Ammon's horn (tissue), 1 donor: ENCODE measurements around the gene DNAH7.
"Not testable (repeated sequence)": the region's sequence is repeated elsewhere in the genome, so short reads cannot be mapped to it uniquely, and the experiment has no call there.

Source experiments
- DNase-seq: peaks from one replicate; pipeline ENCODE4 v3.0.0-alpha.2; 2016; ENCODE audit warnings: low spot score

The DNAH7 gene

DNA sequence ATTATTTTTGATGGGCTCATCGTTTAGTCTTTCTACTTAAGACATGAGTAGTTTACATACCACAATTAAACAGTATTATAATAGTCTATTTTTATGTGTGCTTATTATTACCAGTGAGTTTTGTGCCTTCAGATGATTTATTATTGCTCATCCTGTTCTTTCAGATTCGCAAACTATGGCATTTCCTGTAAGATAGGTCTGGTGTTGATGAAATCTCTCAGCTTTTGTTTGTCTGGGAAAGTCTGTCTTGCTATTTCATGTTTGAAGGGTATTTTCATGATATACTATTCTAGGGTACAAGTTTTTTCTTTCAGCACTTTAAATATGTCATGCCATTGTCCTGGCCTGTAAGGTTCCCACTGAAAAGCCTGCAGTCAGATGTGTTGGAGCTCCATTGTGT is 101.3 kb downstream of the DNAH7 start:
- DNase-seq = no peak

DNA sequence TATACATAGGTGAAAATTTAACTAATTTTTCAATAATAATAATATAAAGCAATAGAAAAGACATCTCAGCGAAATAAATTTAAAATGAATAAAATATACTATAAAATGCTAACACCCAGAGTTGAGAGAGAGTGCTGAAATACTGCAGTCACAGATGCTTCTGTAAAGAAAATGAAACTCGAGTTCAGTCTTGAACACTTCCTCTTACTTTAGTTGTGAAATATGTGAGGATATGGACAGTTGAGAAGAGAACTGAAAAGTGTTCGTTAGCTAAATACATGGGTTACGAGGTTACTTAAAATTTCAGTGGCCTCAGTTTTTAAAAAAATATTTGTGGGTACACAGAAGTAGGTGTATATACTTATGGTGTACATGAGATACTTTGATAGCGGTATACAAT is 106.8 kb downstream of the DNAH7 start:
- DNase-seq = no peak

DNA sequence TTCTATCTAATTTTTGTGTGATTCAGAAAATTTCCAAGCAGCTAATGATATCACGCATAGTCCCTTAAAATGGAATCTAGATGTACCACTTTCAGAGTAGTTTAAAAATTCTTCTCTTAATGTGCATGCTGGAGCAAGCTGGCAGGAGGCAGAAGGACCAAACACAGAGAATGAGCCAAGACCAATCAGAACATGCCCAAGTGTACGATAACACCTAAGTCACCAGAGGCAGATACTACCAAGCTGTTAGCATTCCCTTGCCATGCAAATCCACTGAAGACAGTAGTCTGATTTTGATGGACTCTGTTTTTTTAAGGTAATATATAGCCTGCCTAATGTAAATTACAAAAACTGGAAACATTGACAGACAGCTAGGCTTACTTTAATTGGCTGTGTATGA is 109.3 kb downstream of the DNAH7 start:
- DNase-seq = no peak

DNA sequence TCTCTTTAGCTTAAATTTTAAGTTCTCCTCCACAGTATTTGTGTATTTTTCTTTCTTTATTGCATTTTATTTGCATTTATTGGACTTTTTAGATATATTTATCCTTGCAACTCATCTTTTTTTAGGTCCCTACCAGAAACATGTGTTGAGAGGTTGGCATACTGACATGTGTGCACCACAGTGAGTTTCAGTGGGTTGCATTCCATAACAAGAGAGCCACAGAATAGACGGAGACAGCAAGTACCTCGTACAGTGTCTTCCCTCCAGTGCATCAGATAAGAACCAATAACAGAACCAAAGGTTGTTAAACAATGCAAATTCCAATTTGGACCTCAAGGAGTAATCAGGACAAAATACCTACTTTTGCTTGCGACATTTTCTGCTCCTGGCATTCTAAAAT is 111.9 kb downstream of the DNAH7 start:
- DNase-seq = no peak

DNA sequence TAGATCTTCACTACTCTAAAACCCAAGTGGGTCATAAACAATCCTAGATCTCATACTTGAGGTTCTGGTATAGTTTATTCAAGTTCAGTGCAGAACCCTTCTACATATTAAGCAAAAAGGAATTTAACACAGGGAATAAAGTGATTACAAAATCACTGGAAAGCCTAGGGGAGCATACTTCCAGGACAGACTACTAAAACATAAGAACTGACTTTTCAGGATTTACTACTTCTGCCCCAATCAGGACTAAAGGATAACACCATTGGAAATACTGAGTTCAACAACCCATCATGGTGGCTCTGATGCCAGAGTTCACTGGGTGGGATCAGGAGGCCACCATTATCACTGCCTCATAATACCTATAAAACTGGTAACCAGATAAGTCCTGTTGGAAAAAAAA is 123.6 kb downstream of the DNAH7 start:
- no peak for DNase-seq

DNA sequence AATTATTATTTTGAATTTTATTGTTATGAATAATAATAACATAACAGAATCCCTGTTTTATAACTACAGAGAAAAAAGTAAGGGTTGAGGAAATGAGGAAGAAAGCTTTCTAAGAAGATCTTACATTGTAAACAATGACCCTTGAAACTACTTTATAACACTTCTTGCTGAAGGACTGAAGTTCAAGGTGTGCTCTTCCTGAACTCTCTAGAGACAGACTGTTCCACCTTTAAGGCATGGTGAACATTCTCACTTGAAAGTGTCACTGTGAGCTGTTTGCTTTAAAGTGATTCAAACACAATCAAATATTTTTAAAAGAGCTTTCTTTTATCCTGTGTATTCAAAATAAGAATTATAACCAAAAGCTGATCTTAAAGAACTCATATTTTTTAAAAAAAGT is 131.5 kb downstream of the DNAH7 start:
- no peak for DNase-seq

DNA sequence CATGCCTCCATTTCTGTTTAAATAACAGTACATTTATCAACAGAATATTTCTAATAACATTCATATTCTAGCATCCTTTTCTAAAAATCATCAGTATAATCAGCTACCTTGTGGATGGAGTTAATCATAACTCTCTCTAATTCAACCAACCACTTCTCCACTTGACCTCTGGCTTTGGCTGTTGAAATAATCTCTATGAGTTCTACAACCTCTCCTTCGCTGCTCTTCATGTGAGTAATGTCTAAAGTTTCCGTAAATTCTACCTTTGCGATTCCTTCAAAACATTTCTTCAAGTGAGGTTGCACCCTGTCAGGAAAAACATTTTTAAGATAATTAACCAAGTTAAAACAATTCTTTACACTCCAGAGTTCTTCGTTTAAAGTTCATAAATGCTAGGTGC is 134.2 kb downstream of the DNAH7 start:
- DNase-seq = no peak

DNA sequence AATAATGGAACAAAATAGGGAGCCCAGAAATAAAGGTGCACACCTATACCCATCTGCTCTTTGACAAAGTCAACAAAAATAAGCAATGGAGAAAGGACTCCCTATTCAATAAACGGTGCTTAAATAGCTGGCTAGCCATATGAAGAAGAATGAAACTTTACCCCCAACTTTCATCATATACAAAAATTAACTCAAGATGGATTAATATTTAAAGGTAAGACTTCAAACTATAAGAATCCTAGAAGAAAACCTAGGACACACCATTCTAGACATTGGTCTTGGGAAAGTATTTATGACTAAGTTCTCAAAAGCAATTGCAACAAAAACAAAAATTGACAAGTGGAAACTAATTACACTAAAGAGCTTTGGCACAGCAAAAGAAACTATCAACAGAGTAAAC is 139.1 kb downstream of the DNAH7 start:
- no peak for DNase-seq

DNA sequence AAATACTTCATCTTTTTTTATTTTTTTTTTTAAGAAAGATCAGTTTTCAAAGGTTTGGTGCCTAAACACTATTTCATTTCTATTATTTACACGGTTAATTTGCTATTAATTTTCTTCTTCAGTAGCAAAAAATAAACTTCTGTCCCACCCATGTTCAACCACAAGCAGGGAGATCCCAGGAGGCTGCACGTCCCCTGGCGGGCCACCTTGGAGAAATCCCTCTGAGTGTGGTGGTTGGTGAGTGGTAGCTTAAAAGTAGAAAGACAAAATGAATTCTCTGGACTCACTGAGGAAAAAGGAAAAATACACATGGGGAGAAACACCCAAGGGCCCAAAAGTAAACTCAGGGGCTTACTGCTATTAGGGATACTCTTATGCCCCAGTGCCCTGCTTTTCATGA is 143.5 kb downstream of the DNAH7 start:
- no peak for DNase-seq

DNA sequence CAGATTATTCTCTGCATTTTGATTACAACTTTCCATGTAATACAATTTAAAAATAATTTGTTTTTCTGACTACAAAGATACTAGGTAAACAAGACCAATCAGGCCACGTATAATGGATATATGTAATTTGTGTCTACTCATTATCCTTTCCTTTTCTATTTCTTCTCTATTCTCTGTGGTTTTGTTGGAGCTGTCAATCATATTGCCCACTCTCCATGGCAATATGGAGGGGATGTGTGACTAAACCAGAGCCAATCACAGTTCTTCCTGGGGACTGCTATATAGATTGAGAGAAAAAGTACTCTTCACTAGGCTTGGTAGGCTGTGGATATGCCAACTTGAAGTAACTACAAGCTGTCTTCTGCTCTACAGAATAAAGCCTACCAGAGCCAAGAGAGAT is 144.7 kb downstream of the DNAH7 start:
- no peak for DNase-seq

DNA sequence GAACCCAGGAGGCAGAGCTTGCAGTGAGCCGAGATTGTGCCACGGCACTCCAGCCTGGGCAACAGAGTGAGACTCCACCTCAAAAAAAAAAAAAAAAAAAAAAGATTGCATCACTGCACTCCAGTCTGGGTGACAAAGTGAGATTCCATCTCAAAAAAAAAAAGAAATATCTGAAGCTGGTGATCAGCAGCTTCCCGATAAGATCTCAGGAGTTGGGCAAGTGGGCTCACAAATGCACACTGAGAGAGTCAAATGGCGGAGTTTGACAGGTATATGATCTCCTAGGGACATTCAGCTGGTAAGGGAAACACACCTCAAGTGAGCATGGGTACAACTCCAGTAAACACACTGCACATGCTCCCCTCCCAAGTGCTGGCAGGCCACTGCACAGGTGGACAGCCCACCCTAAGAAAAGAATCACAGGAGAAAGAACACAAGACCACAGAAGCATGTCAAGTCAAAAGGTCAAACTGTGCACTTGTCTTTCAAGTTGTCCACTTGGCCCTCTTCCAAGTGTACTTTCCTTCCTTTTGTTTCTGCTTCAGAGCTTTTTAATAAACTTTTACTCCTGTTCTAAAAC is 151.5 kb downstream of the DNAH7 start:
- DNase-seq = not testable (repeated sequence)

DNA sequence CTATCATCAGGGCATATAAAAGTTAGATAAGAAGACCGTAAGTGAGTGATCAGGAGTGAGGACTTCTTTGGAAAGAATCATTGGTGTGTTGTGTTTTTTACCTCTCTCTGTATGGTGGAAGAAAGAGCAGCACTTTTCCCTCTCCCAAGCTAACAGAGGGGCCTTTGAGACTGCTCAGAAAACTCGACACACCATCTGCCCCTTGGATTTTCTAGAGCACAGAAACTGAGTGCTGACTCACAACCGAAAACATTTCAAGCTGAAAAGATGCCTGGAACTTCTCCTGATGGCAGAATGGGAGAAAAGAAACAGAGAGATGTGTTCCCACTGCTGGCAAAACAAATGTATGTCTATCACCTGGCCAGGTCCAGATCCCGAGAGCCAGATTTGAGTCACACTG is 156.6 kb downstream of the DNAH7 start:
- peak; percentile 33 for DNase-seq

DNA sequence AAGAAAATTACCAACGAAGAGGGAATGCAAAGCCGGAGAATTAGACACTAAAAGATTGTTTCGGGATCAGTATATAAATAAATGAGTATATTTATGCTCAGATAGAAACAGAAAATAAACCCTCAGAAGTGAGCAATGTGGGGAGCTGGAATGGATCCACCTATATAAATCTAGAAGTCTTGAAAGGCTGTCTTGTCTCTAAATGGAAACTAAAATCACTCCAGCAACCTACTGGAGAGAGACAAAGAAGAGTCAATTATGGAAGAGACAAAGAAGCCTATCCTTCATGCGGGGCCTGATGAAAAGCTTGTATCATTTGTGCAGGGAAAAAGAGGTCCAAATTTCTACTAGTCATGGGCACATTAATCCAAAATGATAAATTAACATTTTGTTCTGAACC is 158.1 kb downstream of the DNAH7 start:
- DNase-seq = no peak

DNA sequence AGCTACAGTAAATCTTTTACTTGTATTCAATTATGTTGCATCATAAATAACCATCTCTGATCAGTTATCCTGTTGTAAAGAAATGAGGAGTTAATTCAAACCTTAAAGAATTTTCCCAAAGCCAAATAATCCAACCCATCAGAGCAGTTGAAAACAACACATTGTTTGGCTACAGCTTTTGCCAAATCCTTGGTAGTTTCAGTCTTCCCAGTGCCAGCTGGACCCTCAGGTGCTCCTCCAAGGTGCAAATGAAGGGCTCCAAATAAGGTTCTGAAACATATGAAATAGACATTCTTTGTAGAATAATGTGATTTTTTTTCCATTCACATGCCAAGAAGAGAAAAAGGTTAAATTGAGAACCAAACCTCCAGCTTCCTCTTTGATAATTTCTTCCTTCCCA is 158.7 kb downstream of the DNAH7 start:
- no peak for DNase-seq

DNA sequence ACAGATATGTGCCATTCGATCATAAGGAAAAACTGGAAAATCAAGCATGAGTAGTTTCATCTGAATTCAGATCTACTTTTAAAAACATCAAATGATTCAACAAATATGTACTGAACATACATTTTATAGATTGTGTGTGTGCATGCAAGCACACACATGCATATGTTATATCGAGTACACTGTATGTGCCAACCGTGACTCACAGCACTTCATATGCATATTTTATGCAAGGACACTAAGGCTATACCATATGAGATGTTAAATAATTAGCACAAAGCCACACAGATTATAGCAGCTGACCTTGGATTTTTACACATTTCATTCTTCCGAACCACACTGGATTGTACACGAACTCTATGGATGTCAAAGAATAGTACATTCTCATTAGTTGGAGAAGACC is 161.2 kb downstream of the DNAH7 start:
- no peak for DNase-seq

DNA sequence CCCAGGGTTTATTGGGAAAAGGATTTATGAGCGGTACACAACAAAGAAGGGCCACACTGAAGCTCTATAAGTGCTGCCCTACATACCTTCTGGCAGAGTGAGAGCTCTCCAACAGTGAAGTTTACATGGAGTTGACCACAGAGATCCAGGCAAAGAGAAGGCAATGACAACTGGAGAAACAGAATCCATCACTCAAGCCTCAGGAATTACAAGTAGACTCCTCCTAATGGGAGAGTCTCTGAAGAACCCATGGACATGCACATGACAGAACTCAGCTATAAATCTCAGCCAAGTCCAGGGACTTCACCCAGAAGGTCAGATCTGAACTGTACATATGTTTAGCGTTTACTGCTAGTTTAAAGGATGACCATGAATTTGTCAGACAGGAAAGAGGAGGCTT is 164.7 kb downstream of the DNAH7 start:
- no peak for DNase-seq

DNA sequence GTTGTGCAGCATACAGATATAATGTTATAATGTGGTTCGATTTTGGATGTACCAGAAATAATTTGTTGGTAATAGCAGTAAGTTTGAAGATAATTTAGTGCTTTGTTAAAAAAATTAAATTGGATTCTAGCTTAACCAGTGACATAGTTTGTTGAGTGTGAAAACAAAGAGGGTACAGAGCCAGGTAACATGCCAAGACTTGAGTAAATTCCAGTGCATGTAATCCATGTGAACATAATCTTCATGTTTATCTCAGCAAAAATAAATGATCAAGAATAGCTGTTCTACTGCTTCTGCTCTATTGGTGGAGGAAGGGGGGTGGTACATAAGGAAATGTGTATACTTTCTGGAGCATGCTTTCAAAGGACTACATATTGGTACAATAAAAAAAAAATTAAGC is 165.8 kb downstream of the DNAH7 start:
- no peak for DNase-seq

DNA sequence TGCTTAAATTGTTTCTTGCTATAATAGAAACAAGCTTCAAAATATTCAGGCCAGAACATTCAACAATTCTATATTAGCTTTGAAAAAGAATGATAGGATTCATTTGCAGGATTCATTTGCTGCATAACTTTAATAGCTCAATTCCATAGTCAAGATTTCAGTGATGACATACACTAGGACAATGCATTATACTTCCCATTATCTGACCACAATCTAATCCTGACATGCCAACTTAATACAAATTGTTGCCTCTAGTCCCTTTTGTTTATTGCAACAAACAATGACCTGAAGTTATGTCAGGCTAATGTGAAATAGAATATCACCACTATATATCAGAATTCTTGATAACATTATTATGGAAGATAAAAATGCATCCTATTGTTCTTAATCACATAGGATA is 169.4 kb downstream of the DNAH7 start:
- no peak for DNase-seq

DNA sequence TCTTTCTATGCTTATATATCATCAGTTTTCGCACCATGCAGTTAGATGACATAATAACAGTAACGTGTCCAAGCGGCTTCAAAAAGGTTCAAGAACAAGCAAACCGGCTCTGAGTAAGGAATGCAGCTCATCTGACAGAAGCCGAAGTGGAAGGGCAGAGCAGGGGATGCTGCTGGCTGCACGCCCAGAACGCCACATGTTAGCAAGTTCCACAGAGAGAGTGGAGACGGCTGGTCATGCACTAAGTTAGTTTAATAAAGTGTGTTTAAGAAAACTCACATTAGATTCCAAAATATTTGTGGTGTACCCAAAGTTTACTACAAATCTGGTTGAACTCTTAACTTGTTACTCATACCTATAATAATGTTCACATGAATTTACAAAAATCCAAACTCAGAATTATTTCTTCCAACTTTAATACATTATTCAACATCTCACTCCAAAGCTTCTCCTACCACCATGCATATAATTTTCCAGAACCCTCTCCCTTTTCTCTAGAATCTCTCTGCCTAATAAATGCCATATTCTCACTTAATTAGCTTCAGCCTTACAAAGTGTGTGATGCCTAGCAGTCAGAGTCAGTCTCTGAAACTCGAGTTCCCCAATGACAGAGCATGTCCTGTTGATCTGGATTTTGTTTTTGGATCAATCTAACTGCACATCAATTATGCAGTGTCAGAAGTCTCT is 170.0 kb downstream of the DNAH7 start:
- peak; percentile 90 for DNase-seq

DNA sequence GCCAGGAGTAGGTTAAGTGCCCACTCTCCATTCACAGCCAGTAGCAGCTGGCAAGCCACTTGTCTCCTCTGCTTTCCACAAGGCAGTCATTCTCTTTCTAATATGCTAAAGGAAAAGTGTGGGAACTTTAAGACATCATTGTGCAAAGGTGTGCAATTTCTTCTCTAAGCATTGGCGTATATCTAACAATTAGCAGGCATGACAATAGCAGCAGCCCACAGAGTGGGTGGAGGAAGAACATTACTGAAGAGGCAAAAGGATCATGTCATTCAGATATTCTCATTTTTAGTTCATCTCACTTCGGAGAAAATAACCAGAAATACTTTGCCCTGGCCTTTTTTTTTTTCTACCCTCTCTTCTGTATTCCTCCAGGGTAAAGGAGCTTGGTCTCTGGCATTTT is 177.6 kb downstream of the DNAH7 start:
- DNase-seq = no peak

DNA sequence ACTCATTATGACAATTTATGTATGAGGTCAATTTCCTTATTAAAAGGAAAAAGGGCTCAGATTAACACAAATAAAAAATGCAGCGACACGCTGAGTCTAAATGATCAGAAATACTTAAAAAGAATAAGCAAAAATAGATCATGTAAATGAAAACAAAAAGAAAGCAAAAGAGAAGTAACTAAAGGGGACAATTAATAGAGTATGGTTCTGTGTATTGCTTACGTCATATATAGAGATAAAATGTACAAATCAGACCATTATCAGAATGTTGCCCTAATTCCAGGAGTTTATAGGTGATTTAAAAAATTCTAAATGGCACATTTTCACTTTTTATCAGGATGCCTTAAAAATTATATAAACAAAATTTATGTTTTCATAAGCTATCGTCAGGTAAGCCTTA is 189.5 kb downstream of the DNAH7 start:
- DNase-seq = no peak

DNA sequence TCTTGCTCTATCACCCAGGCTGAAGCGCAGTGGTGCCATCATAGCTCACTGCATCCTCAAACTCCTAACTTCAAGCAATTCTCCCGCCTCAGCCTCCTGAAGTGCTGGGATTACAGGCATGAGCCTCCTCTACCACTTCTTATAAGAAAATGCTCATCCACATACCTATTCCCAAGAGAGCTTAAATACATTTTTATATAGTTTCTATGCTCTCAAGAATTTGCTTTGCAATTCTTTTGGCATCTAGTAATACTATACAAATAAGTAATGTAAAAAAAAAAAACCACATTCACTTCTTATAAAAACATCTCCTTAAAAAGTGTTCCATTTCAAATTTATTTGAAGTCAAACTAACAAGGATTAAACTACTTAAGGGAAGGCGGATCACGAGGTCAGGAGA is 197.3 kb downstream of the DNAH7 start:
- no peak for DNase-seq

DNA sequence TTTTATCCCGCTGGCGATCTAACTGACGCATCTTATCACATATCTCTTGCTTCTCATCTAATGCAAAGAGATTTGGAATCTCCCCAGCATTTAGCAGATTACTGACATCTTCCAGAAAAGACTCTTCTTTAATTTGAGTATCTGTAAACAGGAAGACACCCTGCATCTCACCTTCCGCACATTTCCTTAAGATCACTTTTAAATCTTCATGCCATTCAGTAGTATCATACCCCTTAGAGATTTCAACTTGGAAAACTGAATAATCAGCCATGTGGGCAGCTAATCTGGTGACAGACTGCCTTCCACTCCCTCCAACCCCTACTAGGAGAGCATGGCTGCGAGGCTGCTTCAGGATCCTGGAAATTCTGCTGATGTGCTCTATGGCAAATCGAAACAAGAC is 204.3 kb downstream of the DNAH7 start:
- no peak for DNase-seq

DNA sequence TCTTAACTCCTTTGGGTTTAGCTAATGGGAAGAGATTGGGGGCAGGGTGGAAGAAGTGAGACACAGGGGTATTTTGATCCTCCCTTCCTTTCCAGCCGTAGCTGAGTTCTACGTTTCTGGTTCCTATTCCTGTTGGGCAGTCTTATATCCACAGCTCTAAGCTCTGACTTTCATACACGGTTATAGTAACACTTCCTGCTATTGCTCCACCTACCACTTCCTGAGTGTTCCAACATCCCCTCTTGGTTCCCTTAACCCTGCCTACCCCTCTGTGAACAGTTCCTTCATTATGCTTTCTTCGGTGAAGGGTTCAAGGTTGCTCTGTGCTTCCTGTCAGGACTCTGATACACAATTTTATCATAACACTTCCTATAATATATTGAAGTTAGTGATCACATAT is 205.1 kb downstream of the DNAH7 start:
- no peak for DNase-seq
